ENCODE data around the gene GPR160. TPM values are rescaled to one million over a fixed set of nuclear protein-coding genes. Genes with fewer than 3 reads are reported as not detected.

GPR160 gene
- polyA plus RNA-seq, 1 donor from 2014 or later = 4.0 TPM

DNA sequence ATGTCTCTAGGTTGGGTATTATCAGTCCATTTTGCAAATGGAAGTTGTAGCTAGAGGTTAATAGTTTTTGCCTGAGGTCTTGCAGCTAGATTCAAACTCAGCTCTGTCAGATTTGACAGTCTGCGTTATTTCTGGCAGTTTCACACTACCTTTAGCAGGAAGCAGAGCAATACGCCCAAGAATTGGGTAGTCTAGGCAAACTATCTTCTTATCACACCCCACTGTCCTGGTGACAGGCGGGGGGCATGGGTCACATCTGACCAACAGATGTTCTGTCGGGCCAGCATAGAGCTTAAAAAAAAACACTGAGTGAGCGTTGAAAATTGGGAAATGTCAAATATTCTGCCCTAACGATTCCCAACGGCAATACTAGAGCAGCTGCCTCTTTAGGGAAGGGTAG is 5.7 kb downstream of the GPR160 start:
- Histone ChIP-seq H2AFZ (ENCODE audit: low read depth, low read length) (no peak overlapping the region), H3K9me3 (ENCODE audit: low read length) (no peaks in the 10 kb centered on the region), H3K27me3 (ENCODE audit: insufficient read depth, low read depth, low read length) (peaks cover 22% of the 10 kb centered on the region), H3K9me2 (ENCODE audit: insufficient read depth, low read length) (no peaks in the 10 kb centered on the region), H4K20me1 (ENCODE audit: insufficient read depth) (no peaks in the 10 kb centered on the region), H3K4me2 (ENCODE audit: low read length) (no peak overlapping the region), H3K36me3 (ENCODE audit: insufficient read depth, low read length) (no peaks in the 10 kb centered on the region), H3K9ac (ENCODE audit: low read length) (no peak overlapping the region), H3K79me2 (replicated peaks; ENCODE audit: insufficient read depth, low read length) (no peaks in the 10 kb centered on the region), H3F3A (ENCODE audit: insufficient read depth, low read length, poor library complexity, severe bottlenecking) (no peaks in the 10 kb centered on the region), H3K27ac (ENCODE audit: low read length) (no peak overlapping the region), H3K4me3 (ENCODE audit: low read length) (no peak overlapping the region)
- no peak for TF ChIP-seq EZH2 (IDR thresholded peaks at IDR 0.05; ENCODE audit: borderline replicate concordance, insufficient read depth, low read length, poor library complexity, severe bottlenecking)

GRCh38 chr3:170044271-170044670 is 6.5 kb downstream of the GPR160 start:
- no peak overlapping the region for H3K27ac ChIP-seq (ENCODE audit: low read length)
- no peaks in the 10 kb centered on the region for H3K36me3 ChIP-seq (ENCODE audit: insufficient read depth, low read length)
- H4K20me1 ChIP-seq (ENCODE audit: insufficient read depth) = no peaks in the 10 kb centered on the region
- H3K4me3 ChIP-seq (ENCODE audit: low read length) = no peak overlapping the region
- H3K9me3 ChIP-seq (ENCODE audit: low read length) = no peaks in the 10 kb centered on the region
- no peak overlapping the region for H3K9ac ChIP-seq (ENCODE audit: low read length)
- H3F3A ChIP-seq (ENCODE audit: insufficient read depth, low read length, poor library complexity, severe bottlenecking) = no peaks in the 10 kb centered on the region
- H3K9me2 ChIP-seq (ENCODE audit: insufficient read depth, low read length) = no peaks in the 10 kb centered on the region
- peaks cover 14% of the 10 kb centered on the region for H3K27me3 ChIP-seq (ENCODE audit: insufficient read depth, low read depth, low read length)
- no peaks in the 10 kb centered on the region for H3K79me2 ChIP-seq (replicated peaks; ENCODE audit: insufficient read depth, low read length)
- TF ChIP-seq EP300 (conservative IDR thresholded peaks at IDR 0.05; ENCODE audit: poor library complexity, severe bottlenecking) = no peak
- TF ChIP-seq, protein P1, sequence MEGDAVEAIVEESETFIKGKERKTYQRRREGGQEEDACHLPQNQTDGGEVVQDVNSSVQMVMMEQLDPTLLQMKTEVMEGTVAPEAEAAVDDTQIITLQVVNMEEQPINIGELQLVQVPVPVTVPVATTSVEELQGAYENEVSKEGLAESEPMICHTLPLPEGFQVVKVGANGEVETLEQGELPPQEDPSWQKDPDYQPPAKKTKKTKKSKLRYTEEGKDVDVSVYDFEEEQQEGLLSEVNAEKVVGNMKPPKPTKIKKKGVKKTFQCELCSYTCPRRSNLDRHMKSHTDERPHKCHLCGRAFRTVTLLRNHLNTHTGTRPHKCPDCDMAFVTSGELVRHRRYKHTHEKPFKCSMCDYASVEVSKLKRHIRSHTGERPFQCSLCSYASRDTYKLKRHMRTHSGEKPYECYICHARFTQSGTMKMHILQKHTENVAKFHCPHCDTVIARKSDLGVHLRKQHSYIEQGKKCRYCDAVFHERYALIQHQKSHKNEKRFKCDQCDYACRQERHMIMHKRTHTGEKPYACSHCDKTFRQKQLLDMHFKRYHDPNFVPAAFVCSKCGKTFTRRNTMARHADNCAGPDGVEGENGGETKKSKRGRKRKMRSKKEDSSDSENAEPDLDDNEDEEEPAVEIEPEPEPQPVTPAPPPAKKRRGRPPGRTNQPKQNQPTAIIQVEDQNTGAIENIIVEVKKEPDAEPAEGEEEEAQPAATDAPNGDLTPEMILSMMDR (IDR thresholded peaks at IDR 0.05; ENCODE audit: poor library complexity, severe bottlenecking) = no peak
- no peak for TF ChIP-seq EZH2 (IDR thresholded peaks at IDR 0.05; ENCODE audit: borderline replicate concordance, insufficient read depth, low read length, poor library complexity, severe bottlenecking)
- TF ChIP-seq SMC3 (conservative IDR thresholded peaks at IDR 0.05; ENCODE audit: poor library complexity) = no peak
- TF ChIP-seq POLR2AphosphoS5 (IDR thresholded peaks at IDR 0.05) = no peak
- no peak for TF ChIP-seq RAD21 (conservative IDR thresholded peaks at IDR 0.05)
- TF ChIP-seq, protein P2, sequence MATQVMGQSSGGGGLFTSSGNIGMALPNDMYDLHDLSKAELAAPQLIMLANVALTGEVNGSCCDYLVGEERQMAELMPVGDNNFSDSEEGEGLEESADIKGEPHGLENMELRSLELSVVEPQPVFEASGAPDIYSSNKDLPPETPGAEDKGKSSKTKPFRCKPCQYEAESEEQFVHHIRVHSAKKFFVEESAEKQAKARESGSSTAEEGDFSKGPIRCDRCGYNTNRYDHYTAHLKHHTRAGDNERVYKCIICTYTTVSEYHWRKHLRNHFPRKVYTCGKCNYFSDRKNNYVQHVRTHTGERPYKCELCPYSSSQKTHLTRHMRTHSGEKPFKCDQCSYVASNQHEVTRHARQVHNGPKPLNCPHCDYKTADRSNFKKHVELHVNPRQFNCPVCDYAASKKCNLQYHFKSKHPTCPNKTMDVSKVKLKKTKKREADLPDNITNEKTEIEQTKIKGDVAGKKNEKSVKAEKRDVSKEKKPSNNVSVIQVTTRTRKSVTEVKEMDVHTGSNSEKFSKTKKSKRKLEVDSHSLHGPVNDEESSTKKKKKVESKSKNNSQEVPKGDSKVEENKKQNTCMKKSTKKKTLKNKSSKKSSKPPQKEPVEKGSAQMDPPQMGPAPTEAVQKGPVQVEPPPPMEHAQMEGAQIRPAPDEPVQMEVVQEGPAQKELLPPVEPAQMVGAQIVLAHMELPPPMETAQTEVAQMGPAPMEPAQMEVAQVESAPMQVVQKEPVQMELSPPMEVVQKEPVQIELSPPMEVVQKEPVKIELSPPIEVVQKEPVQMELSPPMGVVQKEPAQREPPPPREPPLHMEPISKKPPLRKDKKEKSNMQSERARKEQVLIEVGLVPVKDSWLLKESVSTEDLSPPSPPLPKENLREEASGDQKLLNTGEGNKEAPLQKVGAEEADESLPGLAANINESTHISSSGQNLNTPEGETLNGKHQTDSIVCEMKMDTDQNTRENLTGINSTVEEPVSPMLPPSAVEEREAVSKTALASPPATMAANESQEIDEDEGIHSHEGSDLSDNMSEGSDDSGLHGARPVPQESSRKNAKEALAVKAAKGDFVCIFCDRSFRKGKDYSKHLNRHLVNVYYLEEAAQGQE (IDR thresholded peaks at IDR 0.05; ENCODE audit: borderline replicate concordance) = no peak
- no peak for TF ChIP-seq TAF1 (IDR thresholded peaks at IDR 0.05; ENCODE audit: low read depth)
- H3K4me2 ChIP-seq (ENCODE audit: low read length) = no peak overlapping the region
- H2AFZ ChIP-seq (ENCODE audit: low read depth, low read length) = no peak overlapping the region

DNA sequence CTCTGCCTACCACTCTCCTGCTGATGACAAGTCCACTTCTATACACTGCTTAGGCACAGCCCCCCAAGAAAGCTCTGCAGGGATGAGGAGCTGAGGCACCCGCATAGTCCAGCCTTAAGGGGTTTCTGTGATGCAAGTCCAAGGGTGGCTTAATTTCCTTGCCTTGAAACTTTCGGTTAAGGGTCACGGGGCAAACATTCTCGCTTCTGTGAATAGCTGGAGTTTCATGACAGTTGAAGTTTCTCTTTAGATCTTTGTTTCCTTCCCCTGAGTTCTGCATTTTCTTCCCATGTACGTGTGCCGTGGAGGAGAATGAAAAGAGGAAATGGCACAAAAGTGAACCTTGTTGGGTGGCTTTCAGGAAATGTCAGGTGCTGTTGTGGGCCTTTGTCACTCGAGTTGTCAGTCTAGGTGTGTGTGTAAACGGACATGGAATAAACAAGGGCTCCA is 7.0 kb downstream of the GPR160 start:
- H3K9ac ChIP-seq (ENCODE audit: low read length) = no peak overlapping the region
- H3K36me3 ChIP-seq (ENCODE audit: insufficient read depth, low read length) = no peaks in the 10 kb centered on the region
- no peaks in the 10 kb centered on the region for H3K79me2 ChIP-seq (replicated peaks; ENCODE audit: insufficient read depth, low read length)
- no peak overlapping the region for H2AFZ ChIP-seq (ENCODE audit: low read depth, low read length)
- peaks cover 11% of the 10 kb centered on the region for H3K27me3 ChIP-seq (ENCODE audit: insufficient read depth, low read depth, low read length)
- no peaks in the 10 kb centered on the region for H4K20me1 ChIP-seq (ENCODE audit: insufficient read depth)
- H3F3A ChIP-seq (ENCODE audit: insufficient read depth, low read length, poor library complexity, severe bottlenecking) = no peaks in the 10 kb centered on the region
- no peak for TF ChIP-seq POLR2AphosphoS5 (IDR thresholded peaks at IDR 0.05)
- TF ChIP-seq, protein P2 (IDR thresholded peaks at IDR 0.05; ENCODE audit: borderline replicate concordance) = no peak
- no peak for TF ChIP-seq SMC3 (conservative IDR thresholded peaks at IDR 0.05; ENCODE audit: poor library complexity)
- no peak for TF ChIP-seq EZH2 (IDR thresholded peaks at IDR 0.05; ENCODE audit: borderline replicate concordance, insufficient read depth, low read length, poor library complexity, severe bottlenecking)
- TF ChIP-seq TAF1 (IDR thresholded peaks at IDR 0.05; ENCODE audit: low read depth) = no peak
- TF ChIP-seq MXI1 (conservative IDR thresholded peaks at IDR 0.05; ENCODE audit: poor library complexity, severe bottlenecking) = no peak
- no peak for TF ChIP-seq EP300 (conservative IDR thresholded peaks at IDR 0.05; ENCODE audit: poor library complexity, severe bottlenecking)
- TF ChIP-seq, protein P1 (IDR thresholded peaks at IDR 0.05; ENCODE audit: poor library complexity, severe bottlenecking) = no peak
- no peak for TF ChIP-seq RAD21 (conservative IDR thresholded peaks at IDR 0.05)
- H3K9me3 ChIP-seq (ENCODE audit: low read length) = no peaks in the 10 kb centered on the region
- no peaks in the 10 kb centered on the region for H3K9me2 ChIP-seq (ENCODE audit: insufficient read depth, low read length)
- H3K4me2 ChIP-seq (ENCODE audit: low read length) = no peak overlapping the region
- H3K4me3 ChIP-seq (ENCODE audit: low read length) = no peak overlapping the region
- H3K27ac ChIP-seq (ENCODE audit: low read length) = no peak overlapping the region
